EH (cell line): Measurements from ENCODE around the gene DNAJC19.

ENCODE experiments used
- DNase-seq: peaks from one replicate; pipeline ENCODE4 v3.0.0-alpha.2; 2015; ENCODE audit warnings: low read depth

Gene DNAJC19

GRCh38 chr3:180961087-180961486 is 28.4 kb downstream of the DNAJC19 start:
- no peak for DNase-seq

- DNase-seq, result no peak
Observed at GRCh38 chr3:180959691-180960090, 29.8 kb downstream of the DNAJC19 start.

DNA sequence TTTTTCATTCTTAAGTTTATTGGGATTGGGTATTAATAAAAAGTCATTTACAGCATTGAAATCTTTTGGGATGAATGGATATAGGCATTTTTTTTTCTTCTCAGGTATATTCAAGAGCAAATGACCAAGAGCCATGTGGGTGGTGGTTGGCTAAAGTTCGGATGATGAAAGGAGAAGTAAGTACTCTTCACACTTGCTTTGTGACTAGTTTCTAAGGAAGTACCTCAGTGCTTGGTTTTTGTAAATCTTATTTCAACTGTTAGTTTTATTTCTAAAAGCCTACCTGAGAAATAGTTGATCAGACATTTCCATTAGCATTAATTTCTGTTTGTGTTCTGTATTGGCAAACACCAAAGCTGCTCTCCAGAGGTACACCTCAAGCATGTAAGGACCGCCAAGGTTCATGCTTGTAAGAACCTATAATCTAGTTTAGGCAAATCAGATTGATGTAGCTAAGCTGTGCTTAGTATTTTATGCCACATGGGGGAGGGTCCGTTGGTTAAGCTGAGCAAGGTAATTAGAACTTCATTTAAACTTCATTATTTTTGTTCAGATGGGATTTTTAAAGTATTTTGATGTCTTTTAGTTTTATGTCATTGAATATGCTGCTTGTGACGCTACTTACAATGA is 41.7 kb downstream of the DNAJC19 start:
- DNase-seq, result no peak

- DNase-seq, result no peak
Observed at GRCh38 chr3:180940826-180941225, 48.7 kb downstream of the DNAJC19 start.

- no peak for DNase-seq
Observed at GRCh38 chr3:180934638-180935037, 54.9 kb downstream of the DNAJC19 start.
